Activated T-cell treated with anti-CD3 and anti-CD28 coated beads, Interleukin-2, amount 50 U/mL, for 72 hours (primary cell): Measurements from ENCODE around the gene SH3RF3. TPM values are rescaled to one million over a fixed set of nuclear protein-coding genes. Genes with fewer than 3 reads are reported as not detected.

Experiments
- ATAC-seq, 2 donors: fragments of 150-1000 bp; cut with Tn5 transposase; replicated peaks in 1 of 2; 2 replicates each; pipeline ENCODE4 v1.10.0; 2021; ENCODE audit warnings: moderate library complexity in 2 of 2, mild to moderate bottlenecking in 1 of 2
- DNase-seq, 2 donors: peaks; one replicate each; pipeline ENCODE4 v3.0.0; 2021 to 2022; ENCODE audit warnings: mixed read lengths in 1 of 2
- H3K27ac Mint-ChIP-seq: one replicate; pipeline ENCODE4 v1.8.0; 2022; ENCODE audit warnings: mild to moderate bottlenecking, moderate library complexity, mixed read lengths
- H3K27me3 Mint-ChIP-seq: one replicate; pipeline ENCODE4 v1.8.0; 2022; ENCODE audit warnings: low read depth, mixed read lengths
- H3K36me3 Mint-ChIP-seq, 2 donors: one replicate each; pipeline ENCODE4 v1.8.0; 2022; ENCODE audit warnings: mixed read lengths in 2 of 2, mild to moderate bottlenecking in 1 of 2; ENCODE audit not compliant: insufficient read depth in 2 of 2
- H3K4me1 Mint-ChIP-seq: one replicate; pipeline ENCODE4 v1.8.0; 2022; ENCODE audit warnings: low read depth, mixed read lengths
- H3K4me3 Mint-ChIP-seq, 2 donors: one replicate each; pipeline ENCODE4 v1.8.0; 2022; ENCODE audit warnings: mild to moderate bottlenecking in 2 of 2, mixed read lengths in 2 of 2, moderate library complexity in 2 of 2
- H3K9me3 Mint-ChIP-seq, 2 donors: one replicate each; pipeline ENCODE4 v1.8.0; 2022; ENCODE audit warnings: mixed read lengths in 2 of 2
- total RNA-seq, 2 donors: library from RNA; stranded (reverse); gene quantifications; one replicate each; pipeline ENCODE4 v1.2.3, GENCODE V29; 2022

The SH3RF3 gene
- total RNA-seq, 2 donors from 2014 or later, result 1.0 to 1.2 TPM

GRCh38 chr2:109489296-109489695, 360.3 kb downstream of the SH3RF3 start:
- H3K4me3 Mint-ChIP-seq, result no peak overlapping the region
- no peaks in the 10 kb centered on the region for H3K9me3 Mint-ChIP-seq

GRCh38 chr2:109493176-109493935, 364.4 kb downstream of the SH3RF3 start:
- Mint-ChIP-seq H3K4me1 (no peaks in the 10 kb centered on the region), H3K27me3 (no peaks in the 10 kb centered on the region), H3K36me3 (no peaks in the 10 kb centered on the region), H3K4me3 (no peak overlapping the region), H3K9me3 (peaks cover 0 to 2% of the 10 kb centered on the region in 2 donors), H3K27ac (no peak overlapping the region)
- ATAC-seq (no peak), DNase-seq (no peak)

More at GRCh38 chr2:109489296-109489695, 360.3 kb downstream of the SH3RF3 start:
- DNase-seq, result no peak
- H3K4me1 Mint-ChIP-seq, result no peaks in the 10 kb centered on the region
- H3K36me3 Mint-ChIP-seq, result no peaks in the 10 kb centered on the region
- no peak for ATAC-seq
- H3K27me3 Mint-ChIP-seq, result no peaks in the 10 kb centered on the region
- no peak overlapping the region for H3K27ac Mint-ChIP-seq

GRCh38 chr2:109494351-109494750, 365.3 kb downstream of the SH3RF3 start:
- peaks cover 0 to 2% of the 10 kb centered on the region in 2 donors for H3K9me3 Mint-ChIP-seq
- H3K36me3 Mint-ChIP-seq, result no peaks in the 10 kb centered on the region
- no peak for DNase-seq
- no peak for ATAC-seq
- no peaks in the 10 kb centered on the region for H3K4me1 Mint-ChIP-seq
- H3K4me3 Mint-ChIP-seq, result no peak overlapping the region
- no peak overlapping the region for H3K27ac Mint-ChIP-seq
- no peaks in the 10 kb centered on the region for H3K27me3 Mint-ChIP-seq

- ATAC-seq (no peak), DNase-seq (no peak)
- Mint-ChIP-seq H3K4me1 (no peaks in the 10 kb centered on the region), H3K27ac (no peak overlapping the region), H3K4me3 (no peak overlapping the region), H3K9me3 (peaks cover 0 to 2% of the 10 kb centered on the region in 2 donors), H3K27me3 (no peaks in the 10 kb centered on the region), H3K36me3 (no peaks in the 10 kb centered on the region)
These were observed 368.5 kb downstream of the SH3RF3 start for GRCh38 chr2:109497463-109497862.

- no peak overlapping the region for H3K27ac Mint-ChIP-seq
- DNase-seq, result no peak
These were observed 369.2 kb downstream of the SH3RF3 start for GRCh38 chr2:109497911-109498870.

GRCh38 chr2:109498906-109499305, 369.9 kb downstream of the SH3RF3 start:
- H3K27ac Mint-ChIP-seq, result no peak overlapping the region
- peaks cover 0 to 2% of the 10 kb centered on the region in 2 donors for H3K9me3 Mint-ChIP-seq
- ATAC-seq (no peak), DNase-seq (no peak)
- no peaks in the 10 kb centered on the region for H3K4me1 Mint-ChIP-seq
- no peaks in the 10 kb centered on the region for H3K27me3 Mint-ChIP-seq
- no peaks in the 10 kb centered on the region for H3K36me3 Mint-ChIP-seq
- no peak overlapping the region for H3K4me3 Mint-ChIP-seq

More at GRCh38 chr2:109497911-109498870, 369.2 kb downstream of the SH3RF3 start:
- no peak overlapping the region for H3K4me3 Mint-ChIP-seq
- H3K4me1 Mint-ChIP-seq, result no peaks in the 10 kb centered on the region
- ATAC-seq, result no peak
- H3K9me3 Mint-ChIP-seq, result peaks cover 0 to 2% of the 10 kb centered on the region in 2 donors
- no peaks in the 10 kb centered on the region for H3K27me3 Mint-ChIP-seq
- no peaks in the 10 kb centered on the region for H3K36me3 Mint-ChIP-seq

- H3K27ac Mint-ChIP-seq, result no peak overlapping the region
- no peaks in the 10 kb centered on the region for H3K36me3 Mint-ChIP-seq
- ATAC-seq, result no peak
- H3K4me1 Mint-ChIP-seq, result no peaks in the 10 kb centered on the region
- peaks cover 0 to 2% of the 10 kb centered on the region in 2 donors for H3K9me3 Mint-ChIP-seq
- H3K4me3 Mint-ChIP-seq, result no peak overlapping the region
- no peaks in the 10 kb centered on the region for H3K27me3 Mint-ChIP-seq
- no peak for DNase-seq
These were observed 370.6 kb downstream of the SH3RF3 start for GRCh38 chr2:109499566-109499965.

- H3K4me1 Mint-ChIP-seq, result no peaks in the 10 kb centered on the region
- H3K27me3 Mint-ChIP-seq, result no peaks in the 10 kb centered on the region
- H3K36me3 Mint-ChIP-seq, result no peaks in the 10 kb centered on the region
- H3K27ac Mint-ChIP-seq, result no peak overlapping the region
- H3K9me3 Mint-ChIP-seq, result peaks cover 0 to 2% of the 10 kb centered on the region in 2 donors
- no peak overlapping the region for H3K4me3 Mint-ChIP-seq
- no peak for DNase-seq
- no peak for ATAC-seq
These were observed 371.9 kb downstream of the SH3RF3 start for GRCh38 chr2:109500910-109501309.

- Mint-ChIP-seq H3K4me3 (no peak overlapping the region), H3K27ac (no peak overlapping the region), H3K4me1 (no peaks in the 10 kb centered on the region), H3K27me3 (no peaks in the 10 kb centered on the region), H3K36me3 (no peaks in the 10 kb centered on the region), H3K9me3 (no peaks in the 10 kb centered on the region)
- no peak for ATAC-seq
- no peak for DNase-seq
These were observed 372.5 kb downstream of the SH3RF3 start for GRCh38 chr2:109501461-109501860.

GRCh38 chr2:109503191-109503590, 374.2 kb downstream of the SH3RF3 start:
- Mint-ChIP-seq H3K27me3 (no peaks in the 10 kb centered on the region), H3K27ac (no peak overlapping the region), H3K36me3 (no peaks in the 10 kb centered on the region), H3K4me1 (no peaks in the 10 kb centered on the region), H3K9me3 (no peaks in the 10 kb centered on the region), H3K4me3 (no peak overlapping the region)
- ATAC-seq, result no peak
- DNase-seq, result no peak

GRCh38 chr2:109507217-109507616, 378.2 kb downstream of the SH3RF3 start:
- ATAC-seq (no peak), DNase-seq (no peak)
- Mint-ChIP-seq H3K27me3 (no peaks in the 10 kb centered on the region), H3K4me3 (no peak overlapping the region), H3K36me3 (no peaks in the 10 kb centered on the region), H3K9me3 (no peaks in the 10 kb centered on the region), H3K27ac (no peak overlapping the region), H3K4me1 (no peaks in the 10 kb centered on the region)

- ATAC-seq (no peak), DNase-seq (no peak)
- Mint-ChIP-seq H3K36me3 (no peaks in the 10 kb centered on the region), H3K9me3 (no peaks in the 10 kb centered on the region), H3K4me3 (no peak overlapping the region), H3K27me3 (no peaks in the 10 kb centered on the region), H3K27ac (no peak overlapping the region), H3K4me1 (no peaks in the 10 kb centered on the region)
These were observed 378.8 kb downstream of the SH3RF3 start for GRCh38 chr2:109507828-109508227.

- peaks cover 2% of the 10 kb centered on the region for H3K4me1 Mint-ChIP-seq
- H3K27me3 Mint-ChIP-seq, result no peaks in the 10 kb centered on the region
- H3K36me3 Mint-ChIP-seq, result no peaks in the 10 kb centered on the region
- ATAC-seq (no peak), DNase-seq (no peak)
- no peak overlapping the region for H3K4me3 Mint-ChIP-seq
- H3K9me3 Mint-ChIP-seq, result no peaks in the 10 kb centered on the region
- H3K27ac Mint-ChIP-seq, result no peak overlapping the region
These were observed 379.6 kb downstream of the SH3RF3 start for GRCh38 chr2:109508556-109508955.
